ENCODE data around the gene KRTAP5-4.
A peak's percentile ranks its signal among the peaks of the same experiment; 100 is the strongest.
"Not testable (repeated sequence)": the region's sequence is repeated elsewhere in the genome, so short reads cannot be mapped to it uniquely, and the experiment has no call there.

KRTAP5-4 gene

DNA sequence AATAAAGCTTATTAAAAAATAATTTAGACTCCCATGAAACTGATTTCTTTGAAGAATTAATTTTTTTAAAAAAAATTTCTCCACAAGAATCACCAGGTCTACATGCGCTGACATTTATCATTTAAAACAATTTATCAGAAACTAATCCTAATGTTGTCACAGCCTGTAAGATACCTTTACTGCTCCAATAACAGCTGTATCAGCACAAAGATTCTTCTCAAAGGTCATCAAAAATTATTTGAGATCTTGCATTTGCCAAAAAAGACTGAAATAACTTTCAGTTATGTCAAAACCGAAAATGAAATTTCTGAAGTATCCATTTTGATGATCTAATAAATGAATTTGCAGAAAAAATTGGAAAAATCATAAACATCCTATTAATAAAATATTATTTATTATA is 15.7 kb upstream of the KRTAP5-4 start:
- no peak for DNase-seq (ENCODE audit: low spot score)

GRCh38 chr11:1636291-1636950 is 14.5 kb upstream of the KRTAP5-4 start:
- DNase-seq (ENCODE audit: low spot score) = no peak

DNA sequence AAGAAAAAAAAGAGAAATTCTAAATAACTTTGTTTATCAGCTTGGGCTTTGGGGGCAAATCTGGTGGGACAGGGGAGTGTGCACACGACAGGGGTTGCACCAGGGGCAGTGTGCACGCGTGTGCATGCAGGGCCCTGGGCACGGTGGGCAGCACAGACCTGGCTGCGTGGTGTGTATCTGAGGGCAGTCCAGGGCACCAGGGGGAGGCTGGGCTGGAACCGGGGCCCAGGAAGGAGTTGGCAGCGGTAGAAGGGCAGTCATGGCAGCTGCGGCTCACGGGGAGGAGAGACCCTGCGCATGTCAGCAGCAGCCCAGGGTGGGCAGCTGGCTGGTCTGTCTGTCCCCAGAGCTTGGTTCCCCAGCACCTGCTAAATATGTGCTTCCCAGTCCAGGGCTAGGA is 11.9 kb upstream of the KRTAP5-4 start:
- DNase-seq (ENCODE audit: low spot score) = no peak

DNA sequence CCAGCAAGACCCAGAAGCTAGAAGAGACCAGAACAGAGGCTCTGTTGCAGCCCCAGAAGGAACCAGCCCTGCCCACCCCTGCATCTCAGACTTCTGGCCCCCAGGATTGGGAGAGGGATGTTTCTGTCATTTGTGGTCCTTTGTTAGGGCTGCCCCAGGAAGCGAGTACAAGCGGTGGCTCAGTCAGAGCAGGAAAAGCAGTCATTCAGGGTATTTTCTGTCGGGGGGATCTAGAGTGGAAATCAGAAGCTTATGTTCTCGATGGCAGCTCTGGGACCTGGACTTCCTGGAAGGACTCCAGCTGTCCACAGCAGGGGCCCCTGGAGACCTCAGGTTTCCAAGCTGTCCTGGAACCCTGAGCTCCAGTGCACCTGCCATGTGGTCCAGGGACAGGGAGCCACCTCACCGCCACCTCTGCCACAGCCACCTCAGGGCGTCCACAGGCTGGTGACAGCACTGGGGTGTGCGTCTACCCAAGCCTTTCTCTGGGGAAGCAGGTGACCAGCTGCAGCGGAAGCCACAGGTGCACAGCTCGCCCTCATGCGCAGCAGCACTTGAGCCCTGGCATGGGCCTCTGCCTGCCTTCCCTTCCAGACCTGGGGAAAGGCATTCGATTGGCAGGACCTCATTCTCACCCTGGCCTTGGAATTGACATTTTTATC is 10.2 kb upstream of the KRTAP5-4 start:
- no peak for DNase-seq (ENCODE audit: low spot score)

- DNase-seq (ENCODE audit: low spot score) = no peak
Observed at GRCh38 chr11:1631066-1631568, 9.2 kb upstream of the KRTAP5-4 start.

DNA sequence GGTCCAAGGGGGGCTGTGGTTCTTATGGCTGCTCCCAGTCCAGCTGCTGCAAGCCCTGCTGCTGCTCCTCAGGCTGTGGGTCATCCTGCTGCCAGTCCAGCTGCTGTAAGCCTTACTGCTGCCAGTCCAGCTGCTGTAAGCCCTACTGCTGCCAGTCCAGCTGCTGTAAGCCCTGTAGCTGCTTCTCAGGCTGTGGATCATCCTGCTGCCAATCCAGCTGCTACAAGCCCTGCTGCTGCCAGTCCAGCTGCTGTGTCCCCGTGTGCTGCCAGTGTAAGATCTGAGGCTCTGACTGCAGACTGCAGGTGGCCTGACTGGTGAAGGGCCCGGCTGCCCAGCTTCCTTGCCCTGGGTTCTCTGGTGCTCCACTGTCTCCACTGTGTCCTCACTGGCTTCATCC is 8.3 kb upstream of the KRTAP5-4 start:
- no peak for DNase-seq (ENCODE audit: low spot score)

DNA sequence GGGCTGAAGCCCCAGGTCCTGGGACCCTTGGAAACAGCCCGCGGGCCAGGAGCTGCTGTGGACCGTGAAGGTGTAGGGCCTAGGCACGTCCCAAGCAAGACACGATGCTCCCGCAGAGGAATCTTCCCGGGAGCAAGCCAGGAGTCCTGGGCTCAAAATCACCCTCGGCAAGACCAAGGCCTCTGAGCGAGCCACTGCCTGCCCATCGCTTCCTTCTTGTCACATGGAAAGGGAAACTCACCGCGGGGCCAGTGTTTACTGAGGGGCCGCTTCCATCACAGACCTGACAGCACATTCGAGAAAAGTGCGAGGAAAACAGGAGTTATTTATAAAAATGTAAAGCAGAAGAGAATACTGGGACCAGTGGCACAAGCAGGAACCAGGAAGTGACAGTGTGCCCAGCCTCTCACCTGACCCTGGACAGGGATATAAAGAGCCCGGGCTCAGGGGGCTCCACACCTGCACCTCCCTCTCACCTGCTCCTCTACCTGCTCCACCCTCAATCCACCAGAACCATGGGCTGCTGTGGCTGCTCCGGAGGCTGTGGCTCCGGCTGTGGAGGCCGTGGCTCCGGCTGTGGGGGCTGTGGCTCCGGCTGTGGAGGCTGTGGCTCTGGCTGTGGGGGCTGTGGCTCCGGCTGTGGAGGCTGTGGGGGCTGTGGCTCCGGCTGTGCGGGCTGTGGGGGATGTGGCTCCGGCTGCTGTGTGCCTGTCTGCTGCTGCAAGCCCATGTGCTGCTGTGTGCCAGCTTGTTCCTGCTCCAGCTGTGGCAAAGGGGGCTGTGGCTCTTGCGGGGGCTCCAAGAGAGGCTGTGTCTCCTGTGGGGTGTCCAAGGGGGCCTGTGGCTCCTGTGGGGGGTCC is 7.6 kb upstream of the KRTAP5-4 start, which contains the start of gene KRTAP5-5:
Gene KRTAP5-5 (plus strand): TSS at position 450 of the 860 bp plus-strand sequence. CDS start 66 bp downstream, at position 516.
- DNase-seq (ENCODE audit: low spot score) = no peak

DNA sequence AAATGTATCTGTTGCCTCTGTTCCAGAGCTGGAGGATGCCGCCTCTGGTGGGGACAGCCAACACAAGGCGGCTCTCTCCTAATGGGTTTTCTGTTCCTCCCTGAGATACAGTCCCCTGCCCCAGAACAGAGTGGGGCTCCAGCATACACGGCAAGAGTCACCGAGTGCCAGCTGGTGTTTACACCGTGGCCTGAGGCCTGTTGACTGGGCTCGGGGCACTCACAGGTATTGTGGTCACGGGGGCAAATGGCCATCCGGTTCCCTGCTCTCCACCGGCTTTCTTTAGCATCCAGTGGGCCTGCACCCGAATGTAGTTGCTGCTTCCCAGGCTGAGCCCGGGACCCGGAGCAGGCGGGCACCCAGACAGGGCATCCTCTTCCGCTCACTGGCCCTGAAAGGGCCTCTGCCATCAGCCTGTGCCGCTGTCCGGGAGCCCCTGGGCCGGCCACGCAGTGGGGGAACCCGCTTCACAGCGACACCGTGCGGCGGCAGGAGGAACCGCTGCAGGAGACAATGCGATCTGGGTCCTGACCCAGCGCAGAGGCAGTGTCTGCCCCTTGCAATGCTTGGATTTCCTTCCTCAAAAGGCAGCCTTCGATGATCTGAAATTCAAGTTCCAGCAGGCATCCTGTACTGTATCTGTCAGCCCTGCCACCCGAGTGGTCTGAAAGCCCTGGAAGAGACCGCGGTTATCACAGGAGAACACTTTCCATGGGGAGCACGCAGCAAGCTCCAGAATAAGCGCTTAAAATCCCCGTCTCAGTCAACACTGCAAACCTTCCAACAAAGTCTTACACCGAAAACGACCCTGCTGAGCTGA is 6.8 kb upstream of the KRTAP5-4 start:
- DNase-seq (ENCODE audit: low spot score) = peak; percentile 96

DNA sequence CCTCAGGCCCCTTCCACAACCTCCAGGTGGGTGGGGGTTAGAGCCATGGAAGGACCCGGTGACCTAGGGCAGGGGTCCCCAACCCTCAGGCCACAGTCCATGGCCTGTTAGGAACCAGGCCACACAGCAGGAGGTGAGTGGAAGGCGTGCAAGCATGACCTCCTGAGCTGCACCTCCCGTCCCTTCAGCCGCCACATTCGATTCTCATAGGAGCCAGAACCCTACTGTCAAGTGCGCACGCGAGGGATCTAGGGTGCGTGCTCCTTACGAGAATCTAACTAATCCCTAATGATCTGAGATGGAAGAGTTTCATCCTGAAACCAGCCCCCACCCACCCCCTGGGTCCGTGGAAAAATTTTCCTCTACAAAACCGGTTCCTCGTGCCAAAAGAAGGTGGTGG is 3.6 kb upstream of the KRTAP5-4 start:
- no peak for DNase-seq (ENCODE audit: low spot score)

- no peak for DNase-seq (ENCODE audit: low spot score)
Observed at GRCh38 chr11:1624621-1625020, 2.7 kb upstream of the KRTAP5-4 start.

- no peak for DNase-seq (ENCODE audit: low spot score)
Observed at GRCh38 chr11:1623716-1624115, 1.8 kb upstream of the KRTAP5-4 start.

DNA sequence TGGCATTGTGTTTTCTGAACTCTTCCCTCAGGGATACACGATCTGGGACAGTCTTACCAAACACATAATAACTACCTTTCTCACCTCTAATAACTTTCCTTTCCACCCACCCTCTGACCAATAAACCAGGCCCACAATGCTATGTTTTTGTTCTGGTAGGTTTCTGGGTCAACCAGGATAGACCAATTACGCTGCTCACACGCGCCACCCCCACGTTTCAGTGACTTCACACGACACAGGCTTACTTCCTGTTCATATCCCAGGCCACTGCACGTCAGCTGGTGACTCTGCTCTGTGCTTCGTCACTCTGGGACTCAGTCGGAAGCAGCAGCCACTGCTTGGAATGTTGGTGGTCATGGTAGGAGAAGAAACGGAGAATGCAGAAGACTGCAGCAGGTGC is 2.5 kb downstream of the KRTAP5-4 start:
- no peak for DNase-seq (ENCODE audit: low spot score)

DNA sequence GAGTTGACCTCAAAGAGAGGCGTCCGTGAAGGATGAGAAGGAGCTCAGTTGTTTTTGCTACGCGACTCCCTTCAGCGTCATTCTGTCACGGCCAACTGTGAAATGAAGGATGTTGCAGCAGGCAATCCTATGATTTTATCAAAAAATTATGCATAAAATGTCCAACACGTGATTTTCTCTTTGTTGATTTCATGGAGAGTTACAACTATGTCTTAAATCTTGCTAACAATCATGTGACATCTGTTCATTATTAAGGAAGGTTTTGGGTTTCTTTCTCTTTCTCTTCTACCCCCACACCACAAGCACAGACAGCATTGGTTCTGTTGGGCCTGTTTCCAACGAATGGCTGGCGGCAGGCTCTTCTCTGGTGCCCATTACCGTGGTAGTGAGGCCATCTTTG is 3.7 kb downstream of the KRTAP5-4 start:
- no peak for DNase-seq (ENCODE audit: low spot score)

- no peak for DNase-seq (ENCODE audit: low spot score)
Observed at GRCh38 chr11:1608363-1608762, 13.6 kb downstream of the KRTAP5-4 start, which contains the start of gene KRTAP5-3. KRTAP5-3 (minus strand) TSS chr11:1608463; CDS start chr11:1608385, 78 bp downstream.

- DNase-seq (ENCODE audit: low spot score) = not testable (repeated sequence)
Observed at GRCh38 chr11:1607901-1608300, 14.0 kb downstream of the KRTAP5-4 start.

GRCh38 chr11:1607156-1607845 is 14.6 kb downstream of the KRTAP5-4 start:
- DNase-seq (ENCODE audit: low spot score) = not testable (repeated sequence)

DNA sequence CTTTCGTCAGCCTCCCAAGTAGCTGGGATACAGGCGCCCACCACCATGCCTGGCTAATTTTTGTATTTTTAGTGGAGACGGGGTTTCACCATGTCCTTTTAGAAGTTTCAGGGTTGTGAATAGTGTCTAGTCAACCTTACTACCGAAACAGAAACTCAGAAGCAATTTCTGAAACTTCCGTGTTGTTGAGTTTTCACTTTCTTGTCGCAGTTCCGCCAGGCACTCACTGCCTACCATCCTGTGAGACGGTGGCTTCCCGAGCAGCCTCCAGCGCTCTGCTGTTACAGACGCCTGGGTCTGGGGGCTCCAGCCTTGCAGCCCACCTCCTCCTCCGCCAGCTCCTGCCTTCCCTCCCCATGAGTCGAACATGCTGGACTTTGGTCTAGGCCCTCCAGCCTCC is 16.0 kb downstream of the KRTAP5-4 start:
- not testable (repeated sequence) for DNase-seq (ENCODE audit: low spot score)

DNA sequence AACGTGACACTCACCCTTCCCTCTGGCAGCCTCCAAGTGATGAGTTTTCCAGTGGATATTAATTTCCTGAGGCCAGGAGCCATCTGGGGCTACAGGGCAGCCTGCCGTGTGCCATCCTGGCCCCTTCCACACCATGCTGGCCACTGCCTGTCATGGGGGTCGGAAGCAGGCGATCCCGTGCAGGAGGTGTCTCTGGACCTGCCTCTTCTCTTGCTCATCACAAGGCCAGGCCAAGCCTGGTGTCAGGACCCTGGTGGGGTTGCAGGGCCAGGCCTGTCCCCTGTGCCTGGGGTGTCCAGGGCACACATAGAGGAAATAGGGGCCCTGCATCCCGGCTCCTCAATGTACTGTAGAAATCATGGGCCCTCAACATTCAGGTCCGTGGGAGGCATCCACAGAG is 17.2 kb downstream of the KRTAP5-4 start:
- DNase-seq (ENCODE audit: low spot score) = no peak

DNA sequence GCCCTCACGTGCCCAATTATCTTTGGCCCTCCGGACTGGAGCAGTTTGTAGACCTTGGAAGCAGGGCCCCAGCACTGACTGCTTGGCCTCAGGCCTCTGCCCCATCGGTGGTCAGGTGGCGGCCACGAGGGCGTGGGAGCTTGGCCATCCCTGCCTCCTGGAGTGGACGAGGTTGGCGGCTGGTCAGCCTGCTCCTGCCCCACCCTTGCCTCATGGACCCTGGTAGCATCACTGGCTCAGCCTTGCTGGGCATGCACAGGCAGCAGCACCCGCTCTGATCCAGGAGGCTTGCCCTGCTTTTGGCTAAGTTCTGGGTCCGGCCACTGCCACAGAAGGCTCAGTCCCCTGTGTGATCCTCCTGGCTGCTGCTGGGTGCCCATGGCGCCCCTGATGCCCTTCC is 17.8 kb downstream of the KRTAP5-4 start:
- no peak for DNase-seq (ENCODE audit: low spot score)

- DNase-seq (ENCODE audit: low spot score) = no peak
Observed at GRCh38 chr11:1603629-1604028, 18.3 kb downstream of the KRTAP5-4 start.

GRCh38 chr11:1601663-1602062 is 20.3 kb downstream of the KRTAP5-4 start:
- DNase-seq (ENCODE audit: low spot score) = not testable (repeated sequence)

Measured in HuH-7 (cell line).